ENCODE measurements around the gene CERS3.

Gene CERS3

DNA sequence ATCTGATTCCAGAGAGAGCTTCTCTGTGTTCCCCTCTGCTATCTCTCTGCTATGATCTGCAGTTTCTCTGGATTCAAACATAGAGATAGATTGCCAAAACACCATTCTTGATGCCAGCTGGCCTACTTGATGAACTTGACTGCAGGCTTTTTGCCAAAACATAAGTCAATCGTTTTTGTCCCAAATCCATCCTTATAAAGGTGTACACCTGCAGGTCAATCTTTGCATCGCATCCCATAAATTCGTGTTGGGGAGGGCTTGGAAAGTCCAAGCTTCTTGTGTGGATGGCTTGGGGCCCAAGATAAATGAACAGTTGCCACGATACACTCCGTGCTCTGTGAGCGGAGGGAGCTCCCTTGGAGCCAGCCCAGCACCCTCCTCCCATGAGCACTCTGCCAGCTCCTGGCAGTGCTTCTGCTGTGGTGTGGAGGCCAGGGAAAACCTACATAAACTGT lies 2.7 kb downstream of the CERS3 start:
- no peak for DNase-seq

DNA sequence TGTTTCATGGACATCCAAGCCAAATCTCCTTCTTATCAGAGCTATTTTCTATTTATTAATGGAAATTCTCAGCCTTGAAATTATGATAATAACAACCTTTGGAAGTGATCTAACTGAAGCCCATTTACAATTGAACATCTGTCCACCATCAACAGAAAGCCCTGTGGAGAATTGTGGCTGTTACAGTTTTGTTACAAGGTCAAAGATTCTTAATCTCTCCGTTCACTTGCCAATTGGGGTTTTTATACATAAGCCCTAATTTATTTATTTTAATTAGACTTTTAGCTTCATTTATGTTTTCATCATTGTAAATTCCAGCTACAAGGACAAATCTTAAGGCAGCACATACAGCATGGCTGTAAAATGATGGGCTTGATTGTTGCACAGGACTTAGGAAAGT lies 3.3 kb downstream of the CERS3 start:
- no peak for DNase-seq

DNA sequence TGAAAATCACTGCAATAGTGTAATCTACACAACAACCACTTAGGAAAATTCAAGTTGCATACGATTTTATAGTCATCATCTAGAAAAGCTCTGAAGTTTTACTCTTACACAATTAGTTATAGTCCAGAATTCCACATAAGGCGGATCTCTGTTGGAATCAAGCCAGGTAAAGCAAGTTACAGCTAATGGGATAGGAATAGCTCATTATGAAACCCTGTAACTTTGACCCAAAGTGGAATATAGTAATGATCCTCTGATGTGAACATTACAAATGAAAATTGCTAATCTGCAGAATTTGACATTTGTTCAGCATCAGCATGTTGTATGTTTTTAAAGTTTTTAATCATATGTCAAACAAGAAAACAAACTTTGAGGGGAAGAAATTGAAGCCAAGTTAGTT lies 4.4 kb downstream of the CERS3 start:
- no peak for DNase-seq

DNA sequence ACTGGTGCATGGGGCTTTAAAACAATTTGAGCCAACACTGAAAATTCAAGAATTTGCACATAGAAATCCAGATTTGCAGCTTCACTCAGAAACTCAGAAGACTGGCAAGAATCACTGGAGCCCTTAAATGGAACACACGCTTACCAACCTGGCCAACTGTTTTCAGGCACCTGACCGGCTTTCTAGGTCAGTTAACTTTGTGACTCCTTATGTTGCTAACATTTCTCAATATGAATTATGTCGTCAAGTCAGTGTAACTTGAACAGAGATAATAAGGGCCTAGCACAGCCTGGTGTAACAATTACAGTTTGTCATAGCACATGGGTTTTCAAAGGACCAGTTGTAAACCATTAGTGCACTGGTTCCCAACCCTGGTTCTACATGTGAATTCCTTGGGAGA lies 6.8 kb downstream of the CERS3 start:
- no peak for DNase-seq

DNA sequence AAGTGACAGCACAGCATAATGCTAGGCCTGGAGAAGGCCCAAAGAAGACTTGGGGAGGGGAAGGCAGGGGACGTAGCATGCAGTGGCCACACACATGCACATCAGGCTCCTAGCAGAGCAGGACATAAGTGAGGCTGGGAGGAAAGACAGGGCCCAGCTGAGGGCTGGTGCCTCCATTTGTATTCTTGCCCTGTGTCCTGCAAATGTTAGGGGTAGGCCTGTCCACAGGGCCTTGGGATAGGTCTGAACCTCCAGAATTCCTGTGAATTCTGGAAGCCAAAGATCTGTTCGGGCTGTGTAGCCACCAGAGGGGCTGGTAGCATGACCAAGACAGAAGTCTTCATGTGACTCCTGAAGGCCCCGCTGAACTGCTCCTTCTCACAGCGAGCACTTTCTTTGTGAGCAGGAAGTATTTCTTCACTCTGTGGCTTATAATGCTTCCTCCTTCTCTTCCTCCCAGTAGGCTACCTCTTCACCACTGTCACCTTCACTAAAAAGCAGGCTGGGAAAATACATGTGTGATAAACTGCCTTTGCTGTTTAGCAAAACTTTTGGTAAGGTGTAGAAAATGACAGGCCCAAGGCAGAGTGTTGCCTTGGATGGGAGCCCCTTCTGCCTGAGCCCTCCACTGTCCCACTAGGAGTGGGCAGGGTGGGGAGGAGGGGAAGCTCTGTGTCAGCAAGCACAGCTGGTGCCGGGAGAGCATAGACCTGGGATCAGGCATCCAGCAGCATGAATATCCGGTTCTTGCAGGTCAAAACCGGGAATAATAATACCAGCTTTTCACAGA lies 8.4 kb downstream of the CERS3 start:
- DNase-seq, result peak; percentile 42

DNA sequence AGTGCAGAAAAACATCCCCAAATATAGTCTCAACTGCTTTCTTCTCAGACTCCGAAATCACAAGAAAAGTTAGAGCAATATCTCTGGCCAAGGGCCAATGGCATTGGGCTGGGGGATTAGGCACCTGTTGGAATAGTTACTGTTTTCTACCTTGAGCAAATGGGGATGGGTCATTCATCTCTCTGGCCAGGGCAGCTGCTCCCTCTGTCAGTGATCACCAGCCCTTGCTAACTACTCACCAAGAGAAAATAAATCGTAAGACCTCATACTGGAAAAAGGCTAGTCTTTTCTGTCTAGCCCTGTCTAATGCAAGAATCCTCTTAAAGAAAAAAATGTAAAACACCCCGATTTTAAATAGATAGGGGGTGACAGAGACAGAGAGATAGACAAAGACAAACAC lies 10.9 kb downstream of the CERS3 start:
- no peak for DNase-seq

DNA sequence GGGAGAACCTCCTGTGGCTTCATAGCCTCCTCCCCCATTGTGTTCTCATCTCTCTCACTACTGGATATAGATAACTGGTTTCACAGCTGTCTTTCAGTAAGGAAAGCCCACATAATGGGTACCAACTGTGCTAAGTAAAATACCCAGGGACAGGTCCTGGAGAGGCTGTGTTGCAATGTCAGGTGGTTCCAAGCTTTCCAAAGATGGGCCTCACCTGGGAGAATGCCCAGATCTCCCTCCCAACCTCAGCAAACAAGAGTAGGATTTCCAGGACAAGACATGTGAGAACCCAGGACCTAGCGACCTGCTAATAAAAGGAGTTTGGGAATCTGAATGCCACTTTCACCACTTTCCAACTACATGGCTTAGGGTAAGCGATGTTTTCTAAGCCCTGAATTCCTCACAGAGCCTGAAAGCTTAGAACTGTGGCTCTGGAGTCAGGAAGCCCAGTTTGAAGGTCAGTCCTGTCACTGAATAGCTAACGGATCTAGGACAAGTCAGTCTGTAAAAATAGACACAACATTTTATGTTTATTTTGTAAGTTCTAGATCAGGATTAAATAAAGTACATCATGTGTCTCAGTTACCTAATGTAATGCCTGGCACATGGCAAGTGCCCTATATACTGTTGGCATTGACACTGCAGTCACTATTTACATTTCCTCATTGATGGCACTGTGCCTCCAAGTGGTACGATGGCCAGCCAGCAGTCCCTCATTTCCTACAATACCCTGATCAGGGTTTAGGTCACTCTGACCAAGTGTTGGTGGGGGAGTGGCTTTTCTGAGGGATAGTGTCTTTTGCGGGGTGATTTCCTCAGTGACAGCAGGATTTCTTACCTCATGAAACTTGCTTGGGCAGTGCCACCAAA lies 11.9 kb downstream of the CERS3 start:
- DNase-seq, result peak; percentile 29

DNA sequence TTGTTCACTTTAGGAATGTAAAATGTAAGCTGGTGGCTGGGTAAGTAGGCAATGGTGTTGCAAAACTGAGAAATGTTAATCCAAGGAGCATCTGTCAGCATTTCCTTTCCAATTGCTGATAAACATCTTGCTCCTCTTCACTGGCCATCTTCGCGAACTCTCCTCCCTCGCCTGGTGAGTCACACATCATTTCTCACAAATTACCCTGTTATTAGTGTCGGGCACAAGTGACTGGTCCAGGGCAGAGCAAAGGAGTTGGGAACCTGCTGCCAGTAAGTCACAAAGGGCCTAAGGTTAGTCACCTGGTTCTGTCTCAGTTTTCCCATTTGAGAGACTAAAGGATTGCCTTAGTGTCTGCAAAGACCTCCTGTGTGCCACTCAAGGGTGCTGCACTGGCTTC lies 13.0 kb downstream of the CERS3 start:
- peak; percentile 56 for DNase-seq

DNA sequence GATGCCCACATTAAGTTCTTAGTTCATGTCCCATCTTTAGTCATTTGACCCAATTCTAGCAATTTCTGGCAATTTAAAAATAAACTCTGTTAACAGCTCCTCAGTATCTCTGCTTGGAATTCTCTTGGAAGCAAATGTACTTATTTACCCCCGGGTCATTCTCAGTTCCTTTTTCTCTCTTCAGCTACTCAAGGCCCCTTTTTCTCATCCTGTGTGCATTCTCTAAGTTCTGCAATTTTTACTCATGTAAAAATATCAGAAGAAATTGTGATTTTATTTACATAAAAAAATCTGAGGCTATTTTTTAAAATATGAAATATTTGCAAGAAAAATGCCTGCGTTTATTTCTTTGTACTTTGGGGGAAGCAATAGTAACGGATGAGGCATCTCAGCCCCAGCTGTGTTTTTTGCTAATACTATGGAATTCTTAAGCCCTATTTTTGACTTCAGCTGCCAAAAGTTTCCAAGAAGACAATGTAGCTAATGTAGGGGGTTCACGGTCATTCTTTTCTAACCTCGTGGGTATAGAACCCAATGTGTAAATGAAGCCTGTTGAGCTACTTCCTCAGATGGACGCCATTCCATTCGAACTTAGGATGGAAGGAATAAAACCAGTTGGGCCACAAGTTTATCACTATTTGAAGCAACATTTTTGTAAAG lies 20.0 kb downstream of the CERS3 start:
- peak; percentile 14 for DNase-seq

DNA sequence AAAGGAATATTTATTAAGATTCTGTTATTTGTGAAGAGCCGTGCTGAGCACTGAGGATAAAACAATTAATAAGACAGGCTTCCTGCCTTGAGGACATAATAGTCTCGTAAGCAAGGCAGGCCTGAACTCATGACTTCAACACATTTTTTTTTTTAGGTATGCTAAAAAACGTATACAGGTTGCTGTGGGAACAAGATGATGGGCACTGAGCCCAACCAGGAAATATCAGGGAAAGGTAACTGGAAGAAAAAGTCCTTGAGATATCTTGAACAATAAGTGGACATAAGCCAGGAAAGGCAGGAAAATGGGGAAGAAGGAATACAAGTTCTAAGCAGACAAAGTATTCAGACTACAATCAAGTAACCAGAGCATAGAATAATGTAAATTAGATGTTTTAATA lies 26.1 kb downstream of the CERS3 start:
- DNase-seq, result no peak

DNA sequence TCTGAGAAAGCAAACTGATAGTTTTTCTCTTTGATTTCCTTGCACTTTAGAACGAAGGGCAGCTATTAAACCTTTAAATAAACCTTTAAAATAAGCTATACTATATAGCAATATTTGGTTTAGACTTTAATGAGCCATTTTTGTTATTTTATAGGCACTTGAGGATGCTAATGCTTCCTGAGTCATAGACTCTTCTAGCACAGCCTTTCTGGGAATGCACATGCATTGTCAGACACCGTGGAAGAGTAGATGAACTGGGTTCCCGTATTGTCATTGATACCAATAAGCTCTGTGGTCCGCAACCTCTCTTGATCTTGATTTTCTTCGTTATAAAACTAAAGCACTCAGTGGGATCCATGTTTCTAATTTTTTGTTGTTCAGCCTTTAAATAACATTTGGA lies 27.6 kb downstream of the CERS3 start:
- DNase-seq, result no peak

DNA sequence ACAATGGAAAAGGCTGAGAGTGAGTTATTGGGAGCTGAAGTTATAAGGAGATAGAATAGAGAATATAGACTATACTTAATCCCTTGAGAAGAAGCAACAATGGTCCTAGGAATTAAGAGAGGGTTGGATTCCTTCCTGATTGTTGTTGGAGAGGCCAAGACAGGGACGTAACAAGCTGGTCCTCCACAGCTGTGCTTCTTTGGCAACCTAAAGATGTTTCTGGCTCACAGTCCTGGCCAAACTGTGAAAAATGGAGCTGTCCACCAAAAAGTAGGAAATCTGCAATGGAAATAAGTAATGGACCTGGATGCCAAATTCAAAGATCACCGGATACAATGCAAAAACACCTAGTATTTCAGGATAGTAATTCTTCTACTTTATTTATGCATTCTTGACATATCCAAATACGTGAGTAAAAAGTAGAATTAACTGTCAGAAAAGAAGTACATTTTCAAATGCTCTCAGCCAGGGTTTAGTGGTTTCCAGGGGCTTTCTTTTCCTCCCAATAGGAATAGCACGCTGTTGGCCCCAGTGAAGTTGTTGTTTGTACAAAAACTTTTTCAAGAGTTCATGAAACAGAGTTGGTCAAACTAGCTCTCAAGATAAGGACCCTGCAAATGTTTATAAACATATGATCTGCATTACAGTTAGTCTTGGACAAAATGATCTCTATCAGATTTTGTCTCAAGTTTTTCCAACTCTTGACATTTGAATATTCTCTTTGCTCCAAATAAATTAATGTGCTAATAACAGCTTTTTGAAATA lies 28.3 kb downstream of the CERS3 start:
- no peak for DNase-seq

DNA sequence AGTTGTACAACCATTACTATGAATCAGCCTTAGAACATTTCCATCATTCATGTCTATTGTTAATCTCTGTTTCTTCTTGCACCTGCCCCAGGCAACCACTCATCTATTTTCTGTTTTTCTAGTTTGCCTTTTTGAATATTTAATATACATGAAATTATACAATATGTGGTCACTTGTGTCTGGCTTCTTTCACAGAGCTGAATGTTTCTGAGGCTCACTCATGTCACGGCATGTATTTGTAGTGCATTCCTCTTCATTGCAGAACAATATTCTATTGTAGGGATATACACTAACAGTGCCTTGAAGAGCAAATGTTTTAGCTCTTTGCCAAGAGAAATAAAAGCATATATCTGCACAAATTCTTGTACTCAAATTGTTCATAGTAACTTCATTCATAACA lies 32.9 kb downstream of the CERS3 start:
- no peak for DNase-seq

DNA sequence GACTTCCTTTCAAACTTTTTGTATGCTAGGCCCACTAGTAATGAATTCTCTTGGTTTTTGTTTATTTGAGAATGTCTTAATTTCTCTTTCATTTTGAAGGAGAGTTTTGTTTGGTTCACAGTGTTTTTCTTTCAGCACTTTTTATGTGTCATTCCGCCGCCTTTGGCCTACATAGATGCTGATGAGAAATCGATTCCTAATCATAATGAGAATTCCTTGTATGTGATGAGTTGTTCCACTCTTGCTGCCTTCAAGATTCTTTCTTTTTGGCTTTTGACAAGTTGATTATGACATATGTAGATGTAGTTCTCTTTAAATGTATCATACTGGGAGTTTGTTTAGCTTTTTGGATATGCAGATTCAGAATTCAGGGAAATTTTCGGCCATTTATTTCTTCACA lies 35.5 kb downstream of the CERS3 start:
- DNase-seq, result no peak

DNA sequence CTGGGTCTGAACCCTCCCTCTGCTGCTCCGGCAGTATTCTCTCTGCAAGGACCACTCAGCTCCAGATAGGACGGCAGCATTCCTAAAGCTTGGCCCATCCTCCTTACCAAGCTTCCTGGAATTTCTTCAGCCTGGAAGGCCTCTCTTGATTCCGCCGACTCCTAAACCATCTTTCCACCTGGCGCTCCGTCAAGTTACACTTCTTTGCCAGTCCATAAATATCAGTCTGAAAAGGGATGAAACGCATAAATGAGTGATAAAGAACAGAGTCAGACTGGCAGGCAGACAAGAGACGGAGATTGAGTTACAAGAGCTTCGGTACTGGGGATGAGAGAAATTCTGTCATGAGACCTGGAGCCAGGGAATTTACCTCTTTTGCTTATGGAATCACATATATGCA lies 44.3 kb downstream of the CERS3 start:
- no peak for DNase-seq

DNA sequence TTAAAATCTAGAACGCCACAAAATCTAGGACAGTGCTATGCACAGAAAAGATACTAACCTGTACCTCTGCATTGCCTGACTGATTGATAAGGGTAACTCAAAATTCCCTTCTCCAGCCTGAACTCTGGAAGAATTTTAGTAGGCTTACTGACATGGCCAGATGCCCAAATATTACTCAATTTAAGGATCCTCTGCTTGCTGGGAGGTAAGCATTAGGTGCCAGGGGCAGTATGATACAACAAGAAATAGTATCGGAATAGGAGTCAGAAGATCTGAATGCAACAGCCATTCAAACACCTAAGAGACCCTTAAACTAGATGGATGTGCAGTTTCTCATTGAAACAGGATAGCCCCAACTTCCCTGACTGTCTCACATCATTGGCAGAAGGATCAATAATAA lies 45.4 kb downstream of the CERS3 start:
- DNase-seq, result no peak

DNA sequence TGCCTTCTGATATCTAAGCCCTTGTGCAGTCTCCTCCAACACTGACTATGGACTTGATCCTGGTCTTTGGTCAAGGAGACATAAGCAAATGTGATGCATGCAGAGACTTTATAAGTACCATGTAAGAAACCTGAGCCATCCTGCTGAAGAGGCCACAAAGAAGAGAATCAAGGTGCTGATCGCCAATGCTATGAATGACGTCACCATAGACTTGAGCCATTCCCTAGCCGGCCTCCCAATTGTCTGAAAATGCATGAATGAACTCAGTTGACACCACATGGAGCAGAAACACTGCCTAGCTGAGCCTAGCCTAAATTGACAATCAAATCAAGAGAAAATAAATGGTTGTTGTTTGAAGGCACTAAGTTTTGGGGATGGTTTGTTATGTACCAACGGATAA lies 51.9 kb downstream of the CERS3 start:
- no peak for DNase-seq

DNA sequence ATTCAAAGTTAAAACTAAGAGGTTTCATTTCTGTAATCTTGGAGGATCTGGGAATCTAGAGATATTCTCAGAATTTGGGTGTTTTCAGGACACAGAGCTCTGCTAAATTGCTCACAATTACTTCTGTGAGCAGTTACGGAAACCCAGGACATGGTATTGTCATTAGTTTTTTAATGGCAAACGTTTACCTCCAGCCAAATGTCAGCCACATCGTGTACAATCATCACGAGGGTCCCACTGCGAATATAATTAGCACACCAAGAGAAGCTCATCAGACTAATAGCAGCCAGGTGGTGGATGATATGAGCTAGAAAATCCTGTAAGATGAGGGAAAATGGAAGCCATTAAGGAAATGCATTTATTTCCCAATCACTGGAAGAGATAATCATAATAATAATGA lies 56.0 kb downstream of the CERS3 start:
- no peak for DNase-seq

DNA sequence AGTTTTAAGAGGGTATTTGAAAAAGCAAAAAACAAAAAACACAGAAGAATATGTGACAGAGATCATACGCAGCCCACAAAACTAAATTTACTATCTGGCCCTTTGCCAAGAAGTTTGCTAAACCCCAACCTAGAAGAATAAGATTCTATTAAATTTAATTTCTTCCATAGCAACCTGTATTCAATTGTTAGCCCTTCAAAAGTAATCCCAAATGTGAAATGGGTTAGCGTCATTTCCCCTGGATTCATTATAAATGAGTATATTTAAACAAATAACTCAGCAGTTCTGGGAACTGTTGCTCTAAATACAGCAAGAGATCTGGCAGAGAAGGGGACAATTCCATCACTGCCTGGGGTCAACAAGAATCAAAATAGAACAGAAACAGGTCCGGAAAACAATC lies 56.8 kb downstream of the CERS3 start:
- DNase-seq, result no peak

DNA sequence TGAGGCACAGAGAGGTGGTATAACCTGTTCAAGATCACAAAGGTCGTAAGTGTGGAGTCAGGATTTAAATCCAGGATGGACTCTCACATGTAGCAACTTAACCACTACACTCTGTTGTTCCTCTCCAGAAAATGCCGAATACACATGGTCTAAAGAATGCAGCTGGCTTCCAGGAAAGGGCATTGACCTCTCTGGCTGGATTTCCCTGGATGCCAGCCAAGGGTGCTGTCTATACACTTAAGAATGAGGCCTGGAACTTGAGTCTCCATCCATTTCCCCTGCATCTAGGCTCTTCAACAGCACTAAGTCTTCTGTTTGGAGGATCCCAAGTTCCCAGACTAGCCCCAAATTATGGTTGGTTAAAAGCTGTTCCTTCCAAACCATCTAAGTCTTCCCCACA lies 60.5 kb downstream of the CERS3 start:
- no peak for DNase-seq

DNA sequence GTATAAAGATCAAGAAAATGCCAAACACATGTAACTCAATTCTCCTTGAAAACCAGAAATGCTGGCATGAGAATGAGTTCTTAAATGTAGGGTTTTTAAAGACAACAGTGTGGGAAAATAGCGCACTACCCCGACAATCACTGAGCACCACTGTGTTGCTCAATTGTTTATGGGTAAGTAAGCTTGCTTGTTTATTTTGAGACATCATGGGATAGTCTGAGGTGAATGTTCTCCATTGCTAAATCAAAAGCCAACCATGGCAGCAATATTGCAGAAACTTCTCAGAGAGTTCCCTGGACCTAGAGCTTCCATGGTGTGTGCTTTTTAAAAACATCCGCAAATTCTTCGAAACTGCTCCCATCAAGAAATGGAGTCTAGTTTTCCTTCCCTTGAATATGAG lies 62.7 kb downstream of the CERS3 start:
- DNase-seq, result no peak

DNA sequence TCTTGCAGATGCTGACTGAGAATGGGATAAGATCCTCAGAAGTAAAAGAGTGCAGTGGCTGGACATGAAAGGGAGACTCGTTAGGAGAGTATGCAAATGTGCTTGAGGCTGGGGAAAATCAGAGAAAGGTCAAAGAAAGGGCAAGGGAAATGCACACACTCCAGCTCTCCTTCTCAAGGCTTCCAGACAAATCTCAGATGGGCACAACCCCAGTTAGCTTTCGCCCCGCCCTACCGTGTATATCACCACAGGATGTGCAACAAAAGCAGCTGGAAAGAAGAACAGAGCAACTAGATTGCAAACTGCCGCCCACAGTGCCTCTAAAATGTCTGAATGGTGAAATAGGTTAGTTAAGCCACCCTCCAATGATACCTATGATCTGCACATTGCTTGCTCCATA lies 63.9 kb downstream of the CERS3 start:
- peak; percentile 16 for DNase-seq

DNA sequence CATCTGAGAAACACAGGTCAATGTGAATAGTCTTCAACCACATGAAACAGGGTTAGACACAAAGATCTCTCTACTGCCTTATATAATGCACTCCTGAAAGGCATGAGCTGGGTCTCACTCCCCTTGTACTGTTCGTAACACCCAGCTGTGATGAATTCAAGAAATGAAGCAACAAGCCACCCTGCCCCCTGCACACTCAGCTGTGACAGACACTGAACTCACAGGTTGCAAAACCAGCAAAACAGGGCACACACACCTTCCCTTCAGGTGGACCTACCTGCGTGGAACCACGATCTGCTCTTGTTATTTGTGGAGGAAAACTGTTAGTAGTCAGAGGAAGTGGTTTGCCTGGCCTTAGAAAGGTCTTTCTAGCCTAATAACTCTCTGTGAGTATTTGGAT lies 64.5 kb downstream of the CERS3 start:
- DNase-seq, result no peak

Data from suppressor macrophage treated with lipopolysaccharide for 4 hours (primary cell).